Cardiac muscle cell (in vitro differentiated cells and primary cell): ENCODE results near the gene TTI1. TPM values are rescaled to one million over a fixed set of nuclear protein-coding genes. Genes with fewer than 3 reads are reported as not detected.

ENCODE experiments used
- DNase-seq, 2 donors: peaks; one replicate each; pipeline versions ENCODE4 v3.0.0 to v3.0.0-alpha.2; 2010 to 2017; ENCODE audit warnings: low read depth in 1 of 2, low spot score in 1 of 2
- H3K27ac ChIP-seq: fragments of 200-600 bp; sonication (generic); 2 replicates; pipeline ENCODE4 v1.5.1; 2016
- H3K27me3 ChIP-seq: fragments of 200-600 bp; sonication (generic); 2 replicates; pipeline ENCODE4 v1.6.0; 2016; ENCODE audit warnings: control low read depth
- H3K36me3 ChIP-seq: fragments of 200-600 bp; sonication (generic); 2 replicates; pipeline ENCODE4 v1.5.1; 2016; ENCODE audit warnings: control low read depth
- H3K4me1 ChIP-seq: fragments of 200-600 bp; sonication (generic); 2 replicates; pipeline ENCODE4 v1.8.1; 2017; ENCODE audit warnings: low read depth, mild to moderate bottlenecking, mixed run types
- H3K4me3 ChIP-seq: fragments of 200-600 bp; sonication (generic); 2 replicates; pipeline ENCODE4 v1.5.1; 2016; ENCODE audit warnings: mild to moderate bottlenecking
- H3K9me3 ChIP-seq: fragments of 200-600 bp; sonication (generic); 2 replicates; pipeline ENCODE4 v1.5.1; 2017; ENCODE audit warnings: low read depth, mild to moderate bottlenecking, control low read depth
- CTCF ChIP-seq: IDR thresholded peaks from 2 replicates; pipeline ENCODE4 v1.5.1; 2012; ENCODE audit warnings: low read depth, mild to moderate bottlenecking, low read length
- polyA plus RNA-seq: library from polyadenylated mRNA; unstranded; fragments of >200 nt; fragmentation: Nextera tagmentation; extraction: Ambion mirVana; gene quantifications from 2 replicates; pipeline ENCODE4 v1.2.1, GENCODE V29; 2016
- total RNA-seq: library from RNA; depleted of rRNA; stranded (reverse); fragments of >200 nt; gene quantifications from 2 replicates; pipeline ENCODE4 v1.2.3, GENCODE V29; 2016

The TTI1 gene
- total and polyA plus RNA-seq, 2 experiments from 2014 or later = 23.0 to 23.1 TPM

GRCh38 chr20:38054647-38055046 lies 21.4 kb upstream of the TTI1 start:
- peaks cover 30% of the 10 kb centered on the region for H3K36me3 ChIP-seq
- DNase-seq = no peak
- H3K27ac ChIP-seq = peak overlapping the region; percentile 47
- TF ChIP-seq CTCF = no peak
- H3K9me3 ChIP-seq = no peaks in the 10 kb centered on the region
- peaks cover 25% of the 10 kb centered on the region for H3K4me1 ChIP-seq
- no peak overlapping the region for H3K4me3 ChIP-seq
- H3K27me3 ChIP-seq = no peaks in the 10 kb centered on the region

- H3K27me3 ChIP-seq = no peaks in the 10 kb centered on the region
- no peak for TF ChIP-seq CTCF
- peaks cover 25% of the 10 kb centered on the region for H3K4me1 ChIP-seq
- no peak for DNase-seq
- no peak overlapping the region for H3K4me3 ChIP-seq
- peak overlapping the region; percentile 47 for H3K27ac ChIP-seq
- H3K36me3 ChIP-seq = peaks cover 20% of the 10 kb centered on the region
- no peaks in the 10 kb centered on the region for H3K9me3 ChIP-seq
Measured at GRCh38 chr20:38052870-38053269, 19.6 kb upstream of the TTI1 start.

GRCh38 chr20:38050686-38051085 lies 17.4 kb upstream of the TTI1 start:
- no peak for TF ChIP-seq CTCF
- Histone ChIP-seq H3K4me1 (peaks cover 33% of the 10 kb centered on the region), H3K27me3 (no peaks in the 10 kb centered on the region), H3K4me3 (no peak overlapping the region), H3K27ac (peak overlapping the region; percentile 72), H3K9me3 (no peaks in the 10 kb centered on the region), H3K36me3 (peaks cover 18% of the 10 kb centered on the region)
- DNase-seq = peak in 1 of 2 donors; percentile 32

GRCh38 chr20:38049800-38050199 lies 16.5 kb upstream of the TTI1 start:
- no peak overlapping the region for H3K4me3 ChIP-seq
- no peaks in the 10 kb centered on the region for H3K27me3 ChIP-seq
- peaks cover 23% of the 10 kb centered on the region for H3K36me3 ChIP-seq
- H3K4me1 ChIP-seq = peaks cover 35% of the 10 kb centered on the region
- H3K27ac ChIP-seq = peak overlapping the region; percentile 72
- no peak for DNase-seq
- TF ChIP-seq CTCF = no peak
- no peaks in the 10 kb centered on the region for H3K9me3 ChIP-seq

GRCh38 chr20:38046572-38046971 lies 13.3 kb upstream of the TTI1 start:
- Histone ChIP-seq H3K36me3 (peaks cover 31% of the 10 kb centered on the region), H3K4me3 (no peak overlapping the region)
- no peak for TF ChIP-seq CTCF

GRCh38 chr20:38044685-38045084 lies 11.4 kb upstream of the TTI1 start:
- no peaks in the 10 kb centered on the region for H3K27me3 ChIP-seq
- no peak overlapping the region for H3K4me3 ChIP-seq
- no peaks in the 10 kb centered on the region for H3K9me3 ChIP-seq
- TF ChIP-seq CTCF = no peak
- H3K27ac ChIP-seq = peak overlapping the region; percentile 31
- no peak for DNase-seq
- peaks cover 31% of the 10 kb centered on the region for H3K36me3 ChIP-seq
- H3K4me1 ChIP-seq = peaks cover 10% of the 10 kb centered on the region

More at GRCh38 chr20:38046572-38046971, 13.3 kb upstream of the TTI1 start:
- Histone ChIP-seq H3K27me3 (no peaks in the 10 kb centered on the region), H3K27ac (peak overlapping the region; percentile 31), H3K9me3 (no peaks in the 10 kb centered on the region), H3K4me1 (peaks cover 17% of the 10 kb centered on the region)
- no peak for DNase-seq
